Activated CD8-positive, alpha-beta memory T cell treated with anti-CD3 and anti-CD28 coated beads for 36 hours (primary cell): ENCODE data around the gene ANKRD40CL. TPM values are rescaled to one million over a fixed set of nuclear protein-coding genes. Genes with fewer than 3 reads are reported as not detected.

ENCODE experiments used
- CTCF ChIA-PET: fragments of 350-600 bp; sonication (Branson Sonifier 250); formaldehyde crosslinking; loops from one replicate; lab custom pipeline; 2021; ENCODE audit warnings: antibody characterized with exemption; lab: Charles Lee
- POLR2A ChIA-PET: fragments of 350-600 bp; sonication (Branson Sonifier 250); formaldehyde crosslinking; loops from one replicate; lab custom pipeline; 2021; ENCODE audit warnings: antibody characterized with exemption; lab: Charles Lee
- total RNA-seq, 2 experiments: library from RNA; stranded (reverse); gene quantifications; one replicate each; pipeline ENCODE4 v1.2.3, GENCODE V29; 2021

Gene ANKRD40CL
- total RNA-seq, 2 experiments from 2014 or later: not detected

DNA sequence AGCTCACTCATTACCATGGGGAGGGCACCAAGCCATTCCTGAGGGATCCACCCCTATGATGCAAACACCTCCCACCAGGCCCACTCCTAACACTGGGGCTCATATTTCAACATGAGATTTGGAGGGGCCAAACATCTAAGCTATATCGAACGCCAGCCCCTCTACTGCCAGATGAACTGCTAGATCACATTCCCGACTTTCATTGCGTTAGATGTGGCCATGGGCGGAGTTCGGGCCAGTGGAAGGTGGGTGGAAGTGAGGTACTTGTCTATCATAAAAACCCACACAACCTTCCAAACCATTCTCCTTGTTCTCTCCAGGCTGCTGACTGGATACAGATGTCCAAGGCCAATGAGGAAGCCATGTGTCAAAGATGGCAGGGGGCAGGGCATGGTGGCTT is 27.0 kb upstream of the ANKRD40CL start:
- ChIA-PET POLR2A (no interaction called here), CTCF (no interaction called here)

DNA sequence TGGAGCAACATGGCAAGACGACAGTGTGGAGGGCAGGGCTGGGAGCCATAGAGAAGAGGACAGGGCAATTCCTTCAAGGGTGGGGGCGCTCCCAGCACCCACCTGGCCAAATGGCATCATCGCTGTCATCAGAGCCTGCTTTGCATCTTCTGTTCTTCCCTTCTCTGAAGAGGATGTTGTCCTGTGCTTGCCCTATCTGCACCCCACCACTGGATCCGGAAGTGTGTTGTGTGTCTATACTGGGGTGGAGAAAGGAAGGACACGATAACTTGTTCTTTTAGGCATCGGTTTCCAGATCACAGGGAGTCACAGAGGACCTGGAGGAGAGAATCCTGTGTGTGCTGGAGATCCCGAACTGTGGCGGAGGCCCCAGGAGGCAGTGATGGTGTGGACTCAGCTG is 25.7 kb upstream of the ANKRD40CL start:
- CTCF ChIA-PET: interaction anchor here (1.5 kb wide), 1 partner anchor 11 kb away, joined by 4 read pairs; no protein-coding TSS in a partner anchor
- POLR2A ChIA-PET: no interaction called here

DNA sequence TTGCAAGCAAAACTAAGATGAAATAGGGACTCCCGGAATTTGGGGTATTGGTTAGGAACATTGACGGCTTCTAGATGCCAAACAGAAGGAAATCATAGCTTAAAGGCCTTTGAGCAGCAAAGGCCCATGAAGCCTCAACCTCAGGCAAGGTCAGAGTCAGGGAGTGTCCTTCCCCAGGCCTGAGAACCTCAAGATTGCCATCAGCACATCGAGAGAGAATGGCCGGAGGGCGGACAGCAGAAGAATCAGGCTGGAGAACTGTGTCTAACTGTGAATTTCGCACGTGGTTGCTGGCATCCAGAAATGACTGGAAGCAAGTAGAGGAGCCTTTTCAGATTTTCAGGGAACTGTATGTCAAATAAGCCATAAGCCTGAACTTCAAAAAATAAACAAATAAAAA is 24.8 kb upstream of the ANKRD40CL start:
- ChIA-PET POLR2A (no interaction called here), CTCF (interaction anchor here (1.5 kb wide), 1 partner anchor 10 kb away, joined by 4 read pairs; no protein-coding TSS in a partner anchor)

GRCh38 chr17:50790618-50791017 is 23.3 kb upstream of the ANKRD40CL start:
- ChIA-PET CTCF (interaction anchor here (0.6 kb wide), 1 partner anchor 51 kb away, joined by 3 read pairs; no protein-coding TSS in a partner anchor), POLR2A (no interaction called here)

DNA sequence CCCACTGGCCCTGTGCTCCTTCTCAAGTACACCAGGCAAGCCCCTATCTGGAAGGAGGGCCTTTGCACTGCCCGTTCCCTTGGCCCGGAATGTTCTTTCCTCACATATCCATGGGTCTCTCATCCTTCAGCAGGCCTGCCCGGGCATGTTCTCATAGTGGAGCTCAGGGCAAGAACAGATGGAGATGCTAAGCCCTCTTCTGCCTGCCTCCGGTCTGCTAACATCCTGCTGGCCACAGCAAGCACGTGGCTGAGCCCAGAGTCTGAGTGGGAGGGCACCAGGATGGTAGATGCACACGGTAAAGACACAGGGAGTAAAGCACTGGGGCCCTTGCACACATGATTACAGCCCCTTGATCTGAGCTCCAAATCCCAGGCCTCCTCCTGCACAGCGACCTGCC is 19.8 kb upstream of the ANKRD40CL start:
- ChIA-PET CTCF (interaction anchor here (1.4 kb wide), 1 partner anchor 55 kb away, joined by 4 read pairs; no protein-coding TSS in a partner anchor), POLR2A (no interaction called here)

DNA sequence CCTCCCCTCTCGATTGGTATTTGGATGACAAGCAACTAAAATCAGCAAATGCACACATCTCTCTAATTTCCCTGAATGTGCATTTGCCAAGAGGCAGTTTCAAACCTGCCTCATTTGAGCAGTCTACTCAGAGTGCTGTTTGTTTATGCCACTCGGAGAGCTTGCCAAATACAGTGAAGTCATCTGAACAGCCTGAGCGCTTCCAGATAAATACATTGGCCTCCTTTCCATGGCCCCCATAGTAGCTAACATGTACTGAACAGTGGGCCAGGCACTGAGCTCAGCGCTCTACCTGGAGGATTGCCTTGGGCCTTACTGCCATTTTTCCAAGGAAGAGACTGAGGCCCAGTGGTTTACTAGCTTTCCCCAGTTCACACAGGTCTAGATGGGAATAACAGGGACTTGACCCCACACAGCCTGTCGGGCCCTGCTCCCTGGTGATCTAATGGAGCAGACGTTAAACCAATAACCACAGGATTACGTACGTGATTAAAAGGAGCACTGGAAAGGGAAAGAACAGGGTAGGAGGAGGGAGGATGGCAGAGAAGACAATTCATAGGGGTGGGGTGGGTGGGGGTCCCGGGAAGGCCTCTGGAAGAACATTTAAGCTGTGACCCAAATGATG is 18.7 kb upstream of the ANKRD40CL start:
- ChIA-PET POLR2A (no interaction called here), CTCF (interaction anchor here (0.7 to 4.7 kb wide), 3 partner anchors 56 to 169 kb away, joined by 3 to 23 read pairs (median 4); no protein-coding TSS in a partner anchor)

GRCh38 chr17:50785126-50785525 is 17.8 kb upstream of the ANKRD40CL start:
- CTCF ChIA-PET: interaction anchor here (1.0 to 4.7 kb wide), 4 partner anchors 32 to 261 kb away, joined by 3 to 49 read pairs (median 14); no protein-coding TSS in a partner anchor
- POLR2A ChIA-PET: no interaction called here

GRCh38 chr17:50783905-50784304 is 16.6 kb upstream of the ANKRD40CL start:
- ChIA-PET CTCF (interaction anchor here (1.0 to 4.7 kb wide), 12 partner anchors 11 to 176 kb away, joined by 3 to 49 read pairs (median 6); no protein-coding TSS in a partner anchor), POLR2A (no interaction called here)

DNA sequence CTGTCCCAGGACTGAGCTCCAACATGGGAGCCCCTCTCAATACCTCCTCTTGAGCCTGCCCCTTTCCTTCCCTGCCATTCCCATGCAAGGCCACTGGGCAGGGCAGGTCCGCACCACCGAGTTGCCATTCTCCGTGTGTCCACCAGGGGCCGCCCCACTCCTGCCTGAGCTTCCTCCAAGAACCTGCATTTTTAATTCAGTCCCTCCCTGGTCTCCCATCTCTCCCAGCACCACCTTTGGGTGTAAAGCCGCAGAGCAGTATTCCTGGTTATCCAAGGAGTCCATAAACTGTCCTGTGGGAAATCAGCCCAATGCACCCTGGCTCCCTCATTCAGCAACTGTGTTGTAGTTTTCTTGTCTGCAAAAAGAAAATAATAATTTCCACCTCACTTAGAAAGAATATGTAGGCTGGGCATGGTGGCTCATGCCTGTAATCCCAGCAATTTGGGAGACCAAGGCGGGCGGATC is 15.9 kb upstream of the ANKRD40CL start:
- CTCF ChIA-PET: interaction anchor here (0.8 to 4.7 kb wide), 28 partner anchors 10 to 181 kb away, joined by 3 to 49 read pairs (median 5); no protein-coding TSS in a partner anchor

DNA sequence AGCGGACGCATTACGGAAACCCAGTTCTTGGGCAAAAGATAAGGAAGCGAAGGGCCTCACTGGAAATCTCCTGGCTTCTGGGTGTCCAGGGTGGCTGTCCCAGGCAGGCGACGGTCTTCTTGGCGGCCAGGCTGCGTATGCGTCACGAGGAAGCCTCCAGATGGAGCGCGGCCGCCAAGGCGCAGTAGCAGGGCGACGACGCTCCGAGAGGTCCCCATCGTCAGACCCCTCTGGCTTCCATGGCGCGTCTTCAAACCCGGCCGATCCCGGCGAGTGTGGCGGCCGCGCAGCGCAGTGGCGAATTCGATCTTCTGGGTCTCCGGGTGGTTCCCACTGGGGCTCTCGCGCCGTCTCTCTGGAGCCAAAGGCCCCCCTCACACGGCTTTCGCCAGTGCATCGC is 13.8 kb upstream of the ANKRD40CL start:
- ChIA-PET CTCF (interaction anchor here (4.2 kb wide), 1 partner anchor 61 kb away, joined by 49 read pairs; no protein-coding TSS in a partner anchor), POLR2A (no interaction called here)

More for the DNA sequence above, 15.9 kb upstream of the ANKRD40CL start:
- POLR2A ChIA-PET: interaction anchor here (0.8 kb wide), 1 partner anchor 82 kb away, joined by 3 read pairs; no protein-coding TSS in a partner anchor

DNA sequence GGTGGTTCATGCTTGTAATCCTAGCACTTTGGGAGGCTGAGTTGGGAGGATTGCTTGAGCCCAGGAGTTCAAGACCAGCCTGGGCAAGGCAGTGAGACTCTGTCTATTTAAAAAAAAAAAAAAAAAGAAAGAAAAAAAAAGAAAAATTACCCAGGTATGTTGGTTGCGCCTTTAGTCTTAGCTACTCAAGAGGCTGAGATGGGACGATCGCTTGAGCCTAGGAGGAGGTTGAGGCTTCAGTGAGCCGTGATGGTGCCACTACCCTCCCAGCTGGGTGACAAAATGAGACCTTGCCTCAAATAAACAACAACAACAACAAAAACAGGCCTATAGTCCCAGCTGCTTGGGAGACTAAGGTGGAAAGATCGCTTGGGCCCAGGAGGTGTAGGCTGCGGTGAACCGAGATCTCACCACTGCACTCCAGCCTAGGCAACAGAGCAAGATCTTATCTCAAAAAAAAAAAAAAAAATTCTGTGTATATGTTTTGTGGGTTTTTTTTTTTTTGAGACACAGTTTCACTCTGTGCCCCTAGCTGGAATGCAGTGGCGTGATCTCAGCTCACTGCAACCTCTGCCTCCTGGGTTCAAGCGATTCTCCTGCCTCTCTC is 12.5 kb upstream of the ANKRD40CL start:
- CTCF ChIA-PET: interaction anchor here (0.6 to 0.8 kb wide), 3 partner anchors 12 to 263 kb away, joined by 3 read pairs; no protein-coding TSS in a partner anchor
- POLR2A ChIA-PET: interaction anchor here (0.6 kb wide), 1 partner anchor 34 kb away, joined by 3 read pairs; no protein-coding TSS in a partner anchor

- CTCF ChIA-PET: no interaction called here
- POLR2A ChIA-PET: no interaction called here
These were observed 11.7 kb upstream of the ANKRD40CL start for GRCh38 chr17:50778988-50779387.

GRCh38 chr17:50778471-50778870 is 11.2 kb upstream of the ANKRD40CL start:
- CTCF ChIA-PET: no interaction called here
- POLR2A ChIA-PET: no interaction called here

DNA sequence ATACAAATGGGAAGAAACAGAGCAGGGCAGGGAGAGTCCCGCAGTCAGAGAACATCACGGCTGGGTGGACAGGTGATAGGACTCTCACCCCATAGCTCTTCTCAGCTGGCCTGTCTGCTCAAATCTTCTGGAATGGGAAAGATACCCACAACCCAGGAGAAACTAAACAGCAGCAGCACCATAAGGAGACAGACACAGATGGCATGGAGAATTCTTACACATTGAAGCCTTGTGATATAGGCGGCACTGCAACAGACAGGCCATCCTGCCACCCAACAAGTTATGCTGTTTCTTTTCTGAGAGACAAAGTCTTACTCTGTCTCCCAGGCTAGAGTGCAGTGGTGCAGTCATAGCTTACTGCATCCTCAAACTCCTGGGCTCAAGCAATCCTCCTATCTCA is 8.6 kb upstream of the ANKRD40CL start:
- ChIA-PET POLR2A (no interaction called here), CTCF (interaction anchor here (0.6 to 1.0 kb wide), 2 partner anchors 76 to 1085 kb away, joined by 3 read pairs; no protein-coding TSS in a partner anchor)

DNA sequence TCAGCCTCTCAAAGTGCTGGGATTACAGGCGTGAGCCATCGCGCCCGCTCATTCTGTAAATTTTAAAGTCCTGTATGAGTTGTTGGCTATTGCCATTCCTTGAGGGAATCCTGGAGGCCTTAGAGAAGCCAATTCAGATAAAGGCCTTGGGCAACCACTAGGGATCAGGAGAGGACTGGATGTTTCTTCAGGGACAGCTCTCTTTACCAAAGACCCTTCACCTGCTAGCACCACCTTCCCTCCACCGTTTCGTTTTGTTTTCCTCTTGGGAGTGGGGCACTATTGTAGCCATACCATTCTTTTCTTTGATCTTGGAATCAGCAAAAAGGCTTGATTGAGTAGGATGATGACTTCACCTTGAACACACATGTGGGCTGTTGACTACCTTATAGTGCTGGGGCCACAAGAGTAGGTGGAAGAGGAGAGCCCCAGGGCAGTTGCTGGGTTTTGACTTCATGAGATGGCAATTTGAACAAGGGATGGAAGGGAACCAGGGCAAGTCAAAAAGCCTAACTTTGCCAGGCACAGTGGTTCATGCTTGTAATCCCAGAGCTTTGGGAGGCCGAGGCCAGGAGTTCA is 7.0 kb upstream of the ANKRD40CL start:
- ChIA-PET CTCF (interaction anchor here (2.8 kb wide), 1 partner anchor 9 kb away, joined by 13 read pairs; no protein-coding TSS in a partner anchor), POLR2A (no interaction called here)

DNA sequence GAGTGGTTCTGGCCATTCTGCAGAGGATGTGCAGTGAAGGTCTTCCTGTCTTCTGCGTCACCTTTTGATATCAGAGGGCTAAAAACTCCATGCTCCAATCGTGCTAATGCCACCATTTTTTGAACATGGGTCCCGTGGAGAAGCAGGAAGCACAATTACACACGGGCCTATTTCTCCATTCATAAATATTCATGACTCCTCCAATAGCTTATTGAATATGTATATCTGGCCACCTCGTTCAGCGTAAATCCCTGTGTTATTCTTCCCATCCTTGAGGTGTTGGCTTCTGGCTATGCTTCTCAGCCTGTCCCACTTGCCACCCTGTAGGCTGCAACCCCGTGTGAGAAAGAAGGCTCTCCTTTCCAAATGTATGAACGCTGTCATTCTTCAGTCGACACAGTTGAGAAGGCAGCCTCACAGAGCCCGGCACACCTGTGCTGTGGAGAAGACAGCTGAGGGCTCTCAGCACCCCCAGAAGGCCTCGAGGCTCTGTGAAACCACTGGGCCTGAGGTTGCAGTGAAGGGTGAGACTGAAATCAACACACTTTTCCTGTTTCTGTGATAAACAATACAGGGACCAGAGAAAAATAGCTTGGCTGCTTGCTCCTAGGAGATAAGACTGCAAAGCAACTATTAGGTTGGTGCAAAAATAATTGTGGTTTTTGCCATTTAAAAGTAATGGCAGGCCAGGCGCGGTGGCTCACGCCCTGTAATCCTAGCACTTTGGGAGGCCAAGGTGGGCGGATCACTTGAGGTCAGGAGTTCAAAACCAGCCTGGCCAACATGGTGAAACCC is 4.9 kb upstream of the ANKRD40CL start:
- POLR2A ChIA-PET: interaction anchor here (0.7 kb wide), 1 partner anchor 65 kb away, joined by 3 read pairs; no protein-coding TSS in a partner anchor

GRCh38 chr17:50770346-50770745 is 3.0 kb upstream of the ANKRD40CL start:
- POLR2A ChIA-PET: no interaction called here

More for the DNA sequence above, 4.9 kb upstream of the ANKRD40CL start:
- CTCF ChIA-PET: interaction anchor here (2.8 kb wide), 1 partner anchor 11 kb away, joined by 13 read pairs; no protein-coding TSS in a partner anchor

DNA sequence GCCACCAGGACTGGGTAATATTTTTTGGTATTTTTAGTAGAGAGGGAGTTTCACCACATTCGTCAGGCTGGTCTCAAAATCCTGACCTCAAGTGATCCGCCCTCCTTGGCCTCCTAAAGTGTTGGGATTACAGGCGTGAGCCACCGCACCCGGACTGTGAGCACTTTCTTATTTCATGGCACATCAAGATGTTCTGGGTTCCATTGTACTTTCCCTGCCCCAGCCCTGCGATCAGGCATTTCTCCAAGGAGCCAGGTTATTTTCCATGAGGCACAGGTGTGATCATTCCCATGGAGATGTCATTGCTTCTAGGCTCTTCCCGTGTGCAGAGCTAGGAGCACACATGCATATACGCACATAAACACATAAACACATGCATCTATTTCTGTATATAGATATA is 2.6 kb upstream of the ANKRD40CL start:
- POLR2A ChIA-PET: no interaction called here
- CTCF ChIA-PET: no interaction called here

More at GRCh38 chr17:50770346-50770745, 3.0 kb upstream of the ANKRD40CL start:
- CTCF ChIA-PET: no interaction called here
